Endometrial microvascular endothelial cells (primary cell): ENCODE results near the gene CBX5. TPM values are rescaled to one million over a fixed set of nuclear protein-coding genes. Genes with fewer than 3 reads are reported as not detected.
"Not testable (repeated sequence)": the region's sequence is repeated elsewhere in the genome, so short reads cannot be mapped to it uniquely, and the experiment has no call there.

Source experiments
- in situ Hi-C: cut with HindIII; loops from 2 replicates; pipeline ENCODE4 v1.10.0; 2017; ENCODE audit warnings: low sequenced_read_pairs, low pct_unique_long_range_greater_than_20kb; ENCODE audit errors: inconsistent ontology term
- total RNA-seq: library from RNA; depleted of rRNA; stranded (reverse); fragments of >200 nt; gene quantifications from one replicate; pipeline ENCODE4 v1.2.3, GENCODE V29; 2015; ENCODE audit errors: inconsistent ontology term

Gene CBX5
- total RNA-seq, 1 donor from 2014 or later = 57.1 TPM

GRCh38 chr12:54296393-54297099, 16.6 kb upstream of the CBX5 start:
- in situ Hi-C loops = no loop called here

DNA sequence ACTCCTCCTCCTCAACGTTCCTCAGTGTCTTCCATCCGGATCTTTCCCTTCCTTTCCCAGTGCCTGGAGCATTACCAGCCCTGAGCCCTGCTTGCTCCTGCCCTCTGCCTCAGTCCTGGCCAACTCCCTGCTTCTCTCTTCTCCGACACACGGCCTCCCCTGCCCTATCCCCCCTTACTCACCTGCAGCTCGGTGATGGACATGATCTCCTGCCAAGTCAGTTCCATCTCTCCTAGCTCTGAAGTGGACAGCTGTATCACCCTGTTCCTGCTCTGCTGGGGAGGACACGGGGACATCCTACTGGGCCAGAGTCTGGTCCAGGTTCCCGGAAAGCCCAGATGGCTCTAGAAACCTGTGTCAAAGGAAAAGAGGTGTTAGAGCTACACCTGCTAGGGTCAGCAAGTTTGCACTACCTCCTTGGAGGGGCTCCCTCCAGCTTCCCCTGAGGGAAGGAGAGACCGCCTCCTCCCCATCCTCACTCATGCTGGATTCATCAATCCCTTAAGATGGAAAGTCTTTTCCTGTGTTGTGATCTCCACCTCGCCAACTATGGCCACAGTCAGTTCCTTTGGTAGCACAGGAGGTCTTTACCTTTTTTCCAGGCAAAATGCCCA, 15.1 kb upstream of the CBX5 start:
- in situ Hi-C loops = no loop called here

- in situ Hi-C loops = no loop called here
These were observed 14.4 kb upstream of the CBX5 start for GRCh38 chr12:54294152-54294952.

DNA sequence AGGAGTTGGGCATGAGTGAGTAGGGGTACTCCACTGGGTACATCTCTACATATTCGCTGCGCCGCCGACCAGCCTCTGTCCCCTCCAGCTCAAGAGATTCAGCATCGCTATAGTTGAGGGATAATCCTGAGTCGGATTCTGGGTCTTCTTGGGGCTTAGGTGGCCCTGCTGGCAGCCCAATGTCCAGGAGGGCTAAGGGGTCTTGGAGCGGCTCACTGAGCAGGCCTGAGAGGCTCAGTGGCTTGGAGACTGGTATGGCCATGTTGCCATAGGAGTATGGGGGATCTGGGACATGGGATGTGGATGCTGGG, 13.0 kb upstream of the CBX5 start:
- in situ Hi-C loops = no loop called here

DNA sequence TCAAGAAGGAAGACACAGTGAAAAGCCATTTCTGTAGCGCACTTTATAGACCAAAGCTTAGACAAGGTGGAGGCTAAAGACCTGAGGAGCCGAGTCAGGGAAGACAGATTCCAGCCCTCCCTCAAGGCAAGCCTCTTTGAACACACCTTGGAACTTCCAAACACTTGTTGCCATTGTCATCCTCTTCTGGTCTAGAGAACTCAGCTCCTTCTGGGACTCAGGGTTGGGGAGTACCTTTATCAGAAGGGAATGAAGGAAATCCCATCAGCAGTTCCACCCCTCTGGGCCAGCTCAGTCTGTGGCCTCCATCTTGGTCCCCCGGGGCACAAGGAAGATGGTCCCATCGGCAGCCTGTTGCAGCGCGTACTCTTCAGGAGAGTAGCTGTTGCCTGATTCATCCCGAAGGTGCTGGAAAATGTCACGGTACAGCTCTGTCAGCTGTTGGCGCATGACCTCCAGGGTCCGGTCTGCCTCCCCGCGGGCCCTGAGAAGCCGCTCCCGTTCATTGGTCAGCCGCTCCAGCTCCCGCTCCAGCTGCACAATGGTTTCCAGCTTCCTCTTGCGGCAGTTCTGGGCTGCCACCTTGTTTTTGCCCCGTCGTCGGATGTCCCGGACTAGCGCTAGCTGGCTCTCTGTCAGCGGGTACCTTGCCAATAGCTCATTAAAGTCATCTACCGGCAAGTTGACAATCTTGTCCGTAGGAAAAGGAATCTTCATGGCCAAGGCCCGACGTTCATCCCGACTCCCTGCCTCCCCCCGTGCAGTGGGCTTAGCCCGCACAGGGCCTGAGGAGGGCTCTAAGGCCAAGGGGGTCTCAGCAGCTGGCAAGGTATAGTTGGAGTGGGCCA, 12.4 kb upstream of the CBX5 start:
- in situ Hi-C loops = no loop called here

DNA sequence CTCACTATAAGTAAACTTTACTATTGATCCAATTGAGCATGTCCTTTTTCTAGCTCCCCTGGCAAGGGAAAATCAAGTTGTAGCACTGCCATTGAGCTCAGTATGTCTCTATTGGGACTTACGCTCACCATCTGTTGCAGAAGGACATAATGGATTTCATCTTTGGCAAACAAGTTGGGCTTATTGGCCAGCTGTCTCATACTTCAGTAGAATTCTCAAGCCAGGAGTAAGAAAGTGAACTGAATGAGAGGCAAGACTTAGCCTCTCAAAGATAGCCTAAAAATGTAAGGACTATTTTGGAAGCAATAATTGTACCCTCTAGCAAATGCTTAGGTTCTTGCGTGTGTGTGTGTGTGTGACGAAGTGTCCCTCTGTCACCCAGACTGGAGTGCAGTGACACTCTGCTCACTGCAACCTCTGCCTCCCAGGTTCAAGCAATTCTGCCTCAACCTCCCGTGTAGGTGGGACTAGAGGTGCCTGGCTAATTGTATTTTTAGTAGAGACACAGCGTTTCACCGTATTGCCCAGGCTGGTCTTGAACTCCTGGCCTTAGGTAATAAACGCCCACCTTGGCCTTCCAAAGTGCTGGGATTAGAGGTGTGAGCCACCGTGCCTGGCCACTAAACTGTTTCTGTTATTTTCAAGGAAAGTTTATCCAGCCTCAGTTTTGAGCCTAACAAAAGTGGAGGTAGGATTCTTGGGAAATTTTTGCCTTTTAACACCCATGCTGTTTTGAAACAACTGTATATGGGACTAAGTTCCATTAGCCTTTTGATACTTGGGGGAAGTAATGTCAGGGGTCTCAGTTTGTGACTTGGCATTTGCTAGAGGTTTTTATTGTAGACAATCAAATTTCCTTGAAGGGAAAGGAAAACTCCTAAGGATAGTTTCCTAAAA, 7.6 kb upstream of the CBX5 start:
- in situ Hi-C loops = no loop called here

DNA sequence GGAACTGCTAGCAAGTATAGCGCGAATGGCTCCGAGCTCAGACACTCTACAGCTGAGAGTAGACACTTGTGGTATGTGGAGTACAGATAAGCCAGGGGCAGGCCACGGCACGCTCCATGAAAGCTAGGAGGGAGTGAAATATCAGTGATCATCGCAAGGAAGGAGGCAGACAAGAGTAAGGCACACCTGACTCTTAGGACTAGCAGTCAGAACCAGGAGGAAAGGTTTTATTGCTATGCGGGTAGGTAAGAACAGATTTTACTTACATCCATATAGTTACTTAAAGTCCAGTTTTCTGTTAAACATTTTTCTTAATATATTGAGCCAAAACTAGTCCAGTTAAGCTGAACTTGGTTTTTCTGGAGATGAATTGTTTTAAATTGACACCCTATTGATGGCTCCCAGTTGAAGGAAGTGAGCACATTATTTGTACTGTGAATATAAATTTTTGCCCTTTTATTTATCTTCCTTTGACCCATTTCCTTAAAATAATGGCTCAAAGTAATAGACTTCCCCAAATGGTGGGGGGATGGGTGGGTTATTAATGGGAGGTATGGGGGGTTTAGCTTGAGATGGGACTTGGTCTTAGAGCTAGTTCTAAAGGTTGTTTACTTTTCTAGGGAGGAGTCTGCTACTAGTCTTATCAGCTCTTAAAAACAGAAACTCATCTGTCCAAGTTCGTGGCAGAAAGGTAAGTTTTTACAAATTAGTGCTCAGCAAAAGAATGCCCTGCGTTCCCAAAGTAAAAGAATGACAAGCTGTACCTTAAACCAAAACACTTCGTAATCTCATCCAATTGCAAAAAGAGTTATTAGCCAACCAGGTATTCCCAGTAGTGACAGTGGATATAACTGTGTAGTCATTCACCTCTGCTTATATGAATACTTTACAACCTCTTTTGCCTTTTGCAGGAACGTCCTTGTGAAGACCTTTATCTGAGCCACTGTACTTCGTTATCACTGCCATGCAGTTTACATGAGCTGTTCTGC, 6.4 kb upstream of the CBX5 start:
- in situ Hi-C loops = no loop called here

- in situ Hi-C loops = no loop called here
These were observed 5.5 kb upstream of the CBX5 start for GRCh38 chr12:54285150-54286041.

- in situ Hi-C loops = not testable (repeated sequence)
These were observed 4.3 kb upstream of the CBX5 start for GRCh38 chr12:54284070-54284780.

GRCh38 chr12:54282949-54283593, 3.1 kb upstream of the CBX5 start:
- in situ Hi-C loops = no loop called here

GRCh38 chr12:54281694-54282093, 1.8 kb upstream of the CBX5 start:
- in situ Hi-C loops = not testable (repeated sequence)

GRCh38 chr12:54281261-54281638, 1.3 kb upstream of the CBX5 start:
- in situ Hi-C loops = not testable (repeated sequence)

- in situ Hi-C loops = no loop called here
These were observed 742 bp upstream of the CBX5 start, which contains the start of gene HNRNPA1 for GRCh38 chr12:54280468-54281260. Gene HNRNPA1, plus strand, starts transcription at chr12:54280726. Its CDS starts 82 bp downstream, at chr12:54280808.

DNA sequence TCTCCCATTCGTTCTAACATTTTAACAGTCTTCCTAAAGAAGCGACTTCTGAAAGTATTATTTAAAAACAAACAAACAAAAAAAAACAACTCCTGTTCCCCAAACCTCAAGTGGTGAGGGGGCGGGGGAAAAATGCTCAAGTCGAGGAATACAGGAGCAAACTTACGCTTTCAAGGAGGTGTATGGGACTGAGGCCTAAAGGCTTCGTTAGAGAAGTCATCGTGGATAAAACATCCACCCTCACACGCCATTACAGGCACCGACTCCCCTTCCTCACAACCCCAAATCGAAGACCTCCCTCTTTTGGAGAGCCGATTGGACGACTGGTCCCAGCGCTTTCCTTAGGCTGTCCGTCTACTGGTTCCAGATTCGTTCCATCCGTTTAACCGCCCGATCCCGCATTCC, 693 bp downstream of the CBX5 start:
- in situ Hi-C loops = no loop called here
